Thyroid gland (tissue), 4 donors: ENCODE results near the gene ASCL2. TPM values are rescaled to one million over a fixed set of nuclear protein-coding genes. Genes with fewer than 3 reads are reported as not detected.

Source experiments
- DNase-seq, 2 donors: peaks; one replicate each; pipeline ENCODE4 v3.0.0-alpha.2; 2019
- H3K27ac ChIP-seq, 3 donors: fragments of 200-600 bp; sonication (generic); 1 replicate in 2 of 3; 2 replicates in 1 of 3; pipeline ENCODE4 v1.5.1; 2016 to 2019; ENCODE audit warnings: mild to moderate bottlenecking in 1 of 3, moderate library complexity in 1 of 3
- H3K27me3 ChIP-seq: fragments of 200-600 bp; sonication (generic); one replicate; pipeline ENCODE4 v1.5.1; 2019
- H3K36me3 ChIP-seq, 2 donors: fragments of 200-600 bp; sonication (generic); one replicate each; pipeline ENCODE4 v1.5.1; 2016 to 2019
- H3K4me1 ChIP-seq, 2 donors: fragments of 200-600 bp; sonication (generic); one replicate each; pipeline ENCODE4 v1.5.1; 2017 to 2019
- H3K4me3 ChIP-seq, 3 donors: fragments of 200-600 bp; sonication (generic); replicated peaks in 1 of 3; 1 replicate in 2 of 3; 2 replicates in 1 of 3; pipeline ENCODE4 v1.5.1; 2016; ENCODE audit warnings: mild to moderate bottlenecking in 1 of 3
- H3K9me3 ChIP-seq: fragments of 200-600 bp; sonication (generic); one replicate; pipeline ENCODE4 v1.5.1; 2017
- POLR2A ChIP-seq, 2 donors: fragments of 450-650 bp; IDR thresholded peaks; one replicate each; pipeline ENCODE4 v1.6.1; 2017; ENCODE audit warnings: antibody characterized with exemption in 2 of 2, mild to moderate bottlenecking in 2 of 2, moderate library complexity in 1 of 2
- WGBS, 2 donors: methylation state at CpG; one replicate each; pipeline ENCODE4 v1.1.5; 2017; 5-methylcytosine and 5-hydroxymethylcytosine counted together
- intact Hi-C: fragments of 100-400 bp; cut with DNase I; formaldehyde crosslinking; loops from one replicate; pipeline ENCODE4 v1.15.1; 2023
- total RNA-seq, 4 donors: library from RNA; depleted of rRNA; stranded (reverse); fragments of >200 nt; gene quantifications; one replicate each; pipeline ENCODE4 v1.2.3, GENCODE V29; 2016
- TF ChIP-seq, protein P1 (sequence below), 6 experiments: fragments of 200-600 bp in 3 of 6; fragments of 450-650 bp in 3 of 6; sonication (generic) in 3 of 6; IDR thresholded peaks; one replicate each; pipeline ENCODE4 v1.5.1; 2016 to 2019; ENCODE audit warnings: antibody characterized with exemption in 6 of 6, mild to moderate bottlenecking in 2 of 6, inconsistent platforms in 1 of 6, moderate library complexity in 1 of 6

Gene ASCL2
- total RNA-seq, 4 donors from 2014 or later: 0.46 to 2.9 (median 0.66) TPM

DNA sequence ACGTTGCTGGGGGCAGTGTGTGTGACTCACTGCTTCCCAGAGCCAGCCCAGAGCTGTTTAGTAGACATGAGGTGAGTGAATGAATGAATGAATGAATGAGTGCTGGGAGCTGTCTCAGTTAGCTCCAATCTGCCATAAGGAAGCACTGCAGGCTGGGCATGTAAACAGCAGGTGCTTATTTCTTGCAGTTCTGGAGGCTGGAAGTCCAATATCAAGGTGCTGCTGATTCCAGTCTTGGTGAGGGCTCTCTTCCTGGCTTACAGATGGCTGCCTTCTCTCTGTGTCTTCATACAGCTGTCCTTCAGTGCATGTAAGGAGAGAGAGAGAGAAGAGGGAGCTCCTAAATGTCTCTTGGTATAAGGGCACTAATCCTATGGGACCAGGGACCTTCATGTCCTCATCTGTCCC is 27.2 kb upstream of the ASCL2 start:
- intact Hi-C loops: loop anchor here (2.0 kb wide), 1 partner anchor 99 kb away; no protein-coding TSS in a partner anchor
- no peak overlapping the region for H3K4me3 ChIP-seq
- H3K27ac ChIP-seq: no peak overlapping the region
- TF ChIP-seq POLR2A (IDR thresholded peaks at IDR 0.05): no peak
- TF ChIP-seq, protein P1, sequence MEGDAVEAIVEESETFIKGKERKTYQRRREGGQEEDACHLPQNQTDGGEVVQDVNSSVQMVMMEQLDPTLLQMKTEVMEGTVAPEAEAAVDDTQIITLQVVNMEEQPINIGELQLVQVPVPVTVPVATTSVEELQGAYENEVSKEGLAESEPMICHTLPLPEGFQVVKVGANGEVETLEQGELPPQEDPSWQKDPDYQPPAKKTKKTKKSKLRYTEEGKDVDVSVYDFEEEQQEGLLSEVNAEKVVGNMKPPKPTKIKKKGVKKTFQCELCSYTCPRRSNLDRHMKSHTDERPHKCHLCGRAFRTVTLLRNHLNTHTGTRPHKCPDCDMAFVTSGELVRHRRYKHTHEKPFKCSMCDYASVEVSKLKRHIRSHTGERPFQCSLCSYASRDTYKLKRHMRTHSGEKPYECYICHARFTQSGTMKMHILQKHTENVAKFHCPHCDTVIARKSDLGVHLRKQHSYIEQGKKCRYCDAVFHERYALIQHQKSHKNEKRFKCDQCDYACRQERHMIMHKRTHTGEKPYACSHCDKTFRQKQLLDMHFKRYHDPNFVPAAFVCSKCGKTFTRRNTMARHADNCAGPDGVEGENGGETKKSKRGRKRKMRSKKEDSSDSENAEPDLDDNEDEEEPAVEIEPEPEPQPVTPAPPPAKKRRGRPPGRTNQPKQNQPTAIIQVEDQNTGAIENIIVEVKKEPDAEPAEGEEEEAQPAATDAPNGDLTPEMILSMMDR (IDR thresholded peaks at IDR 0.05): no peak
- H3K9me3 ChIP-seq: no peaks in the 10 kb centered on the region
- H3K27me3 ChIP-seq: no peaks in the 10 kb centered on the region
- H3K4me1 ChIP-seq: peaks cover 0 to 4% of the 10 kb centered on the region in 2 donors
- WGBS, 2 donors: 46 to 83% methylated on average over 1 of the region's 1 CpG
- no peaks in the 10 kb centered on the region for H3K36me3 ChIP-seq
- DNase-seq: no peak

DNA sequence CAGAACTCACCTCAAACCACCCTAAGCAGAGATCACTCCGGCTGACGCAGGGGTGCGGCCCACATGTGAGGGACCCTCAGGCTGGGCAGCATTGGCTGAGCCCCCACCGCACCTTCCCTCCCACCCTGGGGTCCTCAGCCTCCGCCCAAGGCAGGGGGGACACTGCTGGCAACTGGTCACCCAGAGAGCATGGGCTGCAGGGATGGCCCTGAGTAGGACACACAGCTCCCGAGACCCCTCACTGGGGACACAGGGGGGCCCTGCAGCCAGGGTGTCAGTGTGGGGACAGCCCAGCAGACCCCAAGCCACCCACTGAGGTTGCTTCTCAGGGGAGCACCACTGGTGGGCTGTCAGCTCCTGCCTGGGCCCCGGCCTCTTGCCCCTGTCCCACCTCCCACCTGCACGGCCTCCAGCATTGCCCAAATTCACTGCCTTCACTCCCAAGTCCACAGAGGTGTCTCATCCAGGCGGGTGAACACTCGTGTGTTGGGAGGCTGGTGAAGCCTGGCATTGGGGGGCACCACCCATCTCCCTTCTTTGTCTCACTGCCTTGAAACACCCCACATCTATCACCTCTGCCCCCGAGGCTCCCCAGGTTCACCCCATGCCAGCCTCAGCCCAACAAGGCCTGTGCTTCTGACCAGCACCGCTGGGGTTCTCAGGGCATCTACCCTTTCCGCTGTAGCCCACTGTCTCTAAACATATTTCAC is 26.7 kb upstream of the ASCL2 start:
- Histone ChIP-seq H3K36me3 (no peaks in the 10 kb centered on the region), H3K27me3 (no peaks in the 10 kb centered on the region), H3K4me3 (no peak overlapping the region), H3K27ac (no peak overlapping the region), H3K4me1 (peaks cover 0 to 4% of the 10 kb centered on the region in 2 donors), H3K9me3 (no peaks in the 10 kb centered on the region)
- intact Hi-C loops: no loop called here
- no peak for TF ChIP-seq POLR2A (IDR thresholded peaks at IDR 0.05)
- TF ChIP-seq, protein P1 (IDR thresholded peaks at IDR 0.05): no peak
- DNase-seq: no peak
- WGBS, 2 donors: 90% methylated on average over 7 to 10 of the region's 13 CpGs

DNA sequence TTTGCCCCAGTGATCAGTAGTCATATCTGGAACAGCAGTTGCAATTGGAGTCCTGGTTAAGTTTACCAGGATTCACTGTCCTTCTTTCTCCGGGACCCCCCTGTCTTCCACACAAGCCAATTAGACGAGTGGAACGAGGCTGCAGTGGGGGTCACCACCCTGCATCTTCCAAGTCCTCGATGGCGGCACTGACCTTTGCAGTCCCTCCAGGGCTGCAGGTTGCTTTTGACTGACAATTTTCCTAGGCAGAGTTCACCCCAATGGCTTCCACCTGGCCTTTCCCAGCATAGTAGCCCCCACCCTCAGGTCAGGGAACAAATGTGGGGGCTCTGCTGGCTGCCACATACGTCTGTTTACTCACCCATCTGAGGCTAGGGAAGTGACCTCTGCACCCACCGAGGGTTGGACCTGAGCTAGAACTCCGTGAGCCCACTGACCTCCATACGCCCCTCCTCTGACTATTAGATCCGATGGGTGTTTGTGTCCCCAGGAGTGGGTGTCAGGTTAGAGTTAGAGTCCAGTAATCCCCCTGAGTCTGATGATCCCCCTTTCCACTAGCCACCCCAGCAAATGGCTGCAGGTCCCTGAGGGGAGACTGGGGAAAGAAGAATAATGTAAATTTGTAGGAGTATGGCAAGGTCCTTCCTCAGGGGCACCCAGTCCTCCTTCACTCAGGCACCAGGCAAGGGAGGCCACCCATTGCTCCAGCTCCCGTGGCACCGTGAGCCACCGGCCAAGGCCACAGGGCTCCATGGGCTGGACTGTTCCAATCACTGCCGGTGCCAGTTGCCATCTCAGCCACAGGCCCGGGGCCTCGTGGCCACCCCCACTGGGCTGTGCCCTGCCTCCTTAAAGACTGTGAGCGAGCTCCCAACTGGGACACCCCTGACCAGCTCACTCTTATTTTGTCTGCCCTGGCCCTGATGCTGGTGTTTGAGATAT is 25.9 kb upstream of the ASCL2 start:
- 86 to 93% methylated on average over 11 to 16 of the region's 17 CpGs for WGBS, 2 donors
- Histone ChIP-seq H3K27ac (no peak overlapping the region), H3K4me3 (no peak overlapping the region), H3K4me1 (peaks cover 0 to 4% of the 10 kb centered on the region in 2 donors), H3K36me3 (no peaks in the 10 kb centered on the region), H3K27me3 (no peaks in the 10 kb centered on the region), H3K9me3 (no peaks in the 10 kb centered on the region)
- intact Hi-C loops: no loop called here
- TF ChIP-seq, protein P1 (IDR thresholded peaks at IDR 0.05): no peak
- TF ChIP-seq POLR2A (IDR thresholded peaks at IDR 0.05): no peak
- DNase-seq: no peak

DNA sequence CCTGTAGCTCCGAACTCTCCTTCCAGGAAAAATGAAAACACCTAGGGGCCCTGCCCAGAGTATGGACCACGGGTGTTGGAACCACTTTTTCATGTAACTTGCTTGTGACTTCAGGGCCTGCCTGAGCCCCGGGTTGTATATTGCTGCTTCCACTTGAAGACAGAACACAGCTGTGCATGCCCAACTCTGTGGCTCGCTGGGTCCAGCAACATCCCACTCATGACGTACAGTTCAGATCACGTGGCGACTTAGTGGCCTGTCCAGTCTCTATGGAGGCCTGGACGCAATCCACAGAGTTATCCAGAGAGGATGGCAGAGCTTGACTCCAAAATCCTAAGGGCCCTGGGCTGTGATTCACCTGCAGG is 24.5 kb upstream of the ASCL2 start:
- H3K9me3 ChIP-seq: no peaks in the 10 kb centered on the region
- DNase-seq: no peak
- 61 to 91% methylated on average over 2 to 6 of the region's 8 CpGs for WGBS, 2 donors

More for the DNA sequence above, 24.5 kb upstream of the ASCL2 start:
- no peak overlapping the region for H3K4me3 ChIP-seq
- peaks cover 0 to 4% of the 10 kb centered on the region in 2 donors for H3K4me1 ChIP-seq
- H3K27me3 ChIP-seq: no peaks in the 10 kb centered on the region
- intact Hi-C loops: no loop called here
- no peak overlapping the region for H3K27ac ChIP-seq
- TF ChIP-seq, protein P1 (IDR thresholded peaks at IDR 0.05): no peak
- no peak for TF ChIP-seq POLR2A (IDR thresholded peaks at IDR 0.05)
- no peaks in the 10 kb centered on the region for H3K36me3 ChIP-seq
